Neural cell (in vitro differentiated cells): ENCODE measurements around the gene NEURL3. TPM values are rescaled to one million over a fixed set of nuclear protein-coding genes. Genes with fewer than 3 reads are reported as not detected.

Experiments
- H2AFZ ChIP-seq: fragments of 200-600, 300-800 bp; sonication (generic), shearing (Covaris generic); 2 replicates; pipeline ENCODE4 v1.6.0; 2014; ENCODE audit warnings: low read depth, mild to moderate bottlenecking, antibody characterized with exemption, low read length, moderate library complexity
- H3F3A ChIP-seq: fragments of 200-600 bp; shearing (Covaris generic); 2 replicates; pipeline ENCODE4 v1.6.1; 2016; ENCODE audit warnings: mild to moderate bottlenecking, moderate library complexity, mixed read lengths, antibody characterized with exemption, low read length; ENCODE audit not compliant: insufficient read depth, poor library complexity, severe bottlenecking
- H3K27ac ChIP-seq: fragments of 200-600, 300-800 bp; sonication (generic), shearing (Covaris generic); 2 replicates; pipeline ENCODE4 v1.5.1; 2014; ENCODE audit warnings: mild to moderate bottlenecking, low read length, moderate library complexity
- H3K27me3 ChIP-seq: fragments of 300-800, 200-600 bp; sonication (generic), shearing (Covaris generic); 2 replicates; pipeline ENCODE4 v1.6.0; 2014; ENCODE audit warnings: mild to moderate bottlenecking, low read depth, low read length, moderate library complexity; ENCODE audit not compliant: insufficient read depth
- H3K36me3 ChIP-seq: fragments of 300-800, 200-600 bp; sonication (generic), shearing (Covaris generic); 2 replicates; pipeline ENCODE4 v1.5.1; 2014; ENCODE audit warnings: mild to moderate bottlenecking, antibody characterized with exemption, low read length, moderate library complexity; ENCODE audit not compliant: insufficient read depth
- H3K4me2 ChIP-seq: fragments of 300-800, 200-600 bp; sonication (generic), shearing (Covaris generic); 2 replicates; pipeline ENCODE4 v1.6.0; 2014; ENCODE audit warnings: mild to moderate bottlenecking, low read length
- H3K4me3 ChIP-seq: fragments of 300-800, 200-600 bp; sonication (generic), shearing (Covaris generic); 2 replicates; pipeline ENCODE4 v1.5.1; 2014; ENCODE audit warnings: mild to moderate bottlenecking, low read length, moderate library complexity
- H3K79me2 ChIP-seq: fragments of 200-600 bp; shearing (Covaris generic); replicated peaks from 2 replicates; pipeline ENCODE4 v1.6.0; 2014; ENCODE audit warnings: mild to moderate bottlenecking, low read length, moderate library complexity; ENCODE audit not compliant: insufficient read depth
- H3K9ac ChIP-seq: fragments of 300-800, 200-600 bp; sonication (generic), shearing (Covaris generic); 2 replicates; pipeline ENCODE4 v1.6.1; 2016; ENCODE audit warnings: mild to moderate bottlenecking, low read length, mixed read lengths
- H3K9me2 ChIP-seq: fragments of 200-600 bp; shearing (Covaris generic); 2 replicates; pipeline ENCODE4 v1.6.1; 2016; ENCODE audit warnings: mild to moderate bottlenecking, low read length, mixed read lengths; ENCODE audit not compliant: insufficient read depth
- H3K9me3 ChIP-seq: fragments of 200-600, 300-800 bp; sonication (generic), shearing (Covaris generic); 2 replicates; pipeline ENCODE4 v1.6.1; 2016; ENCODE audit warnings: mild to moderate bottlenecking, mixed run types, low read length, moderate library complexity, mixed read lengths
- H4K20me1 ChIP-seq: fragments of 200-600 bp; shearing (Covaris generic); 2 replicates; pipeline ENCODE4 v1.6.1; 2016; ENCODE audit warnings: mild to moderate bottlenecking, mixed run types; ENCODE audit not compliant: insufficient read depth
- EP300 ChIP-seq: fragments of 450-650 bp; conservative IDR thresholded peaks from 2 replicates; pipeline ENCODE4 v1.6.1; 2014; ENCODE audit warnings: antibody characterized with exemption, mild to moderate bottlenecking, moderate library complexity; ENCODE audit not compliant: poor library complexity, severe bottlenecking
- EZH2 ChIP-seq: fragments of 200-600, 300-800 bp; shearing (Covaris generic), sonication (generic); IDR thresholded peaks from 2 replicates; pipeline ENCODE4 v1.6.1; 2014; ENCODE audit warnings: antibody characterized with exemption, low read length, borderline replicate concordance, mild to moderate bottlenecking; ENCODE audit not compliant: insufficient read depth, poor library complexity, severe bottlenecking
- MXI1 ChIP-seq: fragments of 450-650 bp; conservative IDR thresholded peaks from 2 replicates; pipeline ENCODE4 v1.6.1; 2014; ENCODE audit warnings: antibody characterized with exemption, mild to moderate bottlenecking; ENCODE audit not compliant: poor library complexity, severe bottlenecking
- POLR2AphosphoS5 ChIP-seq: IDR thresholded peaks from 2 replicates; pipeline ENCODE4 v1.6.1; 2012
- RAD21 ChIP-seq: fragments of 450-650 bp; conservative IDR thresholded peaks from 2 replicates; pipeline ENCODE4 v1.6.1; 2014; ENCODE audit warnings: antibody characterized with exemption, mild to moderate bottlenecking, moderate library complexity
- SMC3 ChIP-seq: fragments of 450-650 bp; conservative IDR thresholded peaks from 2 replicates; pipeline ENCODE4 v1.6.1; 2014; ENCODE audit warnings: antibody characterized with exemption, mild to moderate bottlenecking, moderate library complexity; ENCODE audit not compliant: poor library complexity
- TAF1 ChIP-seq: IDR thresholded peaks from 2 replicates; pipeline ENCODE4 v1.6.1; 2012; ENCODE audit warnings: low read depth
- polyA plus RNA-seq: library from polyadenylated mRNA; depleted of rRNA; stranded (reverse); fragments of >200 nt; gene quantifications from 2 replicates; pipeline ENCODE4 v1.2.3, GENCODE V29; 2014
- TF ChIP-seq, protein P1 (sequence below): IDR thresholded peaks from 2 replicates; pipeline ENCODE4 v1.6.1; 2012; ENCODE audit warnings: borderline replicate concordance
- TF ChIP-seq, protein P2 (sequence below): fragments of 450-650 bp; IDR thresholded peaks from 2 replicates; pipeline ENCODE4 v1.5.1; 2014; ENCODE audit warnings: antibody characterized with exemption, mild to moderate bottlenecking, moderate library complexity; ENCODE audit not compliant: poor library complexity, severe bottlenecking

NEURL3 gene
- polyA plus RNA-seq, 1 donor from 2014 or later, result not detected

- Histone ChIP-seq H3K27me3 (no peaks in the 10 kb centered on the region), H3K36me3 (no peaks in the 10 kb centered on the region), H4K20me1 (no peaks in the 10 kb centered on the region), H3K4me2 (no peak overlapping the region), H3K9ac (no peak overlapping the region), H3K79me2 (no peaks in the 10 kb centered on the region), H3F3A (no peaks in the 10 kb centered on the region), H3K9me2 (no peaks in the 10 kb centered on the region), H3K4me3 (no peak overlapping the region), H3K27ac (no peak overlapping the region), H3K9me3 (no peaks in the 10 kb centered on the region), H2AFZ (no peak overlapping the region)
- no peak for TF ChIP-seq SMC3
- TF ChIP-seq EZH2, result no peak
- no peak for TF ChIP-seq TAF1
- TF ChIP-seq RAD21, result no peak
- TF ChIP-seq EP300, result no peak
- TF ChIP-seq, protein P1, sequence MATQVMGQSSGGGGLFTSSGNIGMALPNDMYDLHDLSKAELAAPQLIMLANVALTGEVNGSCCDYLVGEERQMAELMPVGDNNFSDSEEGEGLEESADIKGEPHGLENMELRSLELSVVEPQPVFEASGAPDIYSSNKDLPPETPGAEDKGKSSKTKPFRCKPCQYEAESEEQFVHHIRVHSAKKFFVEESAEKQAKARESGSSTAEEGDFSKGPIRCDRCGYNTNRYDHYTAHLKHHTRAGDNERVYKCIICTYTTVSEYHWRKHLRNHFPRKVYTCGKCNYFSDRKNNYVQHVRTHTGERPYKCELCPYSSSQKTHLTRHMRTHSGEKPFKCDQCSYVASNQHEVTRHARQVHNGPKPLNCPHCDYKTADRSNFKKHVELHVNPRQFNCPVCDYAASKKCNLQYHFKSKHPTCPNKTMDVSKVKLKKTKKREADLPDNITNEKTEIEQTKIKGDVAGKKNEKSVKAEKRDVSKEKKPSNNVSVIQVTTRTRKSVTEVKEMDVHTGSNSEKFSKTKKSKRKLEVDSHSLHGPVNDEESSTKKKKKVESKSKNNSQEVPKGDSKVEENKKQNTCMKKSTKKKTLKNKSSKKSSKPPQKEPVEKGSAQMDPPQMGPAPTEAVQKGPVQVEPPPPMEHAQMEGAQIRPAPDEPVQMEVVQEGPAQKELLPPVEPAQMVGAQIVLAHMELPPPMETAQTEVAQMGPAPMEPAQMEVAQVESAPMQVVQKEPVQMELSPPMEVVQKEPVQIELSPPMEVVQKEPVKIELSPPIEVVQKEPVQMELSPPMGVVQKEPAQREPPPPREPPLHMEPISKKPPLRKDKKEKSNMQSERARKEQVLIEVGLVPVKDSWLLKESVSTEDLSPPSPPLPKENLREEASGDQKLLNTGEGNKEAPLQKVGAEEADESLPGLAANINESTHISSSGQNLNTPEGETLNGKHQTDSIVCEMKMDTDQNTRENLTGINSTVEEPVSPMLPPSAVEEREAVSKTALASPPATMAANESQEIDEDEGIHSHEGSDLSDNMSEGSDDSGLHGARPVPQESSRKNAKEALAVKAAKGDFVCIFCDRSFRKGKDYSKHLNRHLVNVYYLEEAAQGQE, result no peak
- TF ChIP-seq, protein P2, sequence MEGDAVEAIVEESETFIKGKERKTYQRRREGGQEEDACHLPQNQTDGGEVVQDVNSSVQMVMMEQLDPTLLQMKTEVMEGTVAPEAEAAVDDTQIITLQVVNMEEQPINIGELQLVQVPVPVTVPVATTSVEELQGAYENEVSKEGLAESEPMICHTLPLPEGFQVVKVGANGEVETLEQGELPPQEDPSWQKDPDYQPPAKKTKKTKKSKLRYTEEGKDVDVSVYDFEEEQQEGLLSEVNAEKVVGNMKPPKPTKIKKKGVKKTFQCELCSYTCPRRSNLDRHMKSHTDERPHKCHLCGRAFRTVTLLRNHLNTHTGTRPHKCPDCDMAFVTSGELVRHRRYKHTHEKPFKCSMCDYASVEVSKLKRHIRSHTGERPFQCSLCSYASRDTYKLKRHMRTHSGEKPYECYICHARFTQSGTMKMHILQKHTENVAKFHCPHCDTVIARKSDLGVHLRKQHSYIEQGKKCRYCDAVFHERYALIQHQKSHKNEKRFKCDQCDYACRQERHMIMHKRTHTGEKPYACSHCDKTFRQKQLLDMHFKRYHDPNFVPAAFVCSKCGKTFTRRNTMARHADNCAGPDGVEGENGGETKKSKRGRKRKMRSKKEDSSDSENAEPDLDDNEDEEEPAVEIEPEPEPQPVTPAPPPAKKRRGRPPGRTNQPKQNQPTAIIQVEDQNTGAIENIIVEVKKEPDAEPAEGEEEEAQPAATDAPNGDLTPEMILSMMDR, result no peak
- no peak for TF ChIP-seq POLR2AphosphoS5
- TF ChIP-seq MXI1, result no peak
Measured at GRCh38 chr2:96470636-96471035, 34.5 kb downstream of the NEURL3 start.

DNA sequence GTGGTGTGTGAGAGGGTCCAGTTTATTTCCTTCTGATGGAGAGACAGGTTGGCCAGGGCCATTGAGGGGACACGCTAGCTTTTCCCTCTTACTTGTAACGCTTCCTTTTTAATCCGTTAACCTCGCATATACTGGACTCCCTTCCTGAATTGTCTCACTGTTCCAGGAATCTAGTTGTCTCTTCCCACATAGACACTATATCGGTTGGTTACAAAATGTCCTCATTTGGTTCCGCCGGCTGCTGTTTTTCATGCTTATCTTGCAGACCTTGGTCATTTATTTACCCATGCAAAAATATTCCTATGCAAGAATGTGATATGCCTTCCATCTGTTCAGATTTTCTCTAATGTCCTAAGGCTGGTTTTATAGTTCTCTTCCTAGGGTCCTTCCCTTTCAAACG, 35.0 kb downstream of the NEURL3 start:
- Histone ChIP-seq H3K4me3 (no peak overlapping the region), H3K9me2 (no peaks in the 10 kb centered on the region), H3F3A (no peaks in the 10 kb centered on the region), H2AFZ (no peak overlapping the region), H3K4me2 (no peak overlapping the region), H3K27me3 (no peaks in the 10 kb centered on the region), H3K27ac (no peak overlapping the region), H3K9me3 (no peaks in the 10 kb centered on the region), H3K36me3 (no peaks in the 10 kb centered on the region), H3K9ac (no peak overlapping the region), H4K20me1 (no peaks in the 10 kb centered on the region), H3K79me2 (no peaks in the 10 kb centered on the region)
- no peak for TF ChIP-seq RAD21
- no peak for TF ChIP-seq EP300
- TF ChIP-seq, protein P1, result no peak
- no peak for TF ChIP-seq EZH2
- TF ChIP-seq MXI1, result no peak
- TF ChIP-seq SMC3, result no peak
- TF ChIP-seq, protein P2, result no peak
